Hepatocyte (in vitro differentiated cells): Measurements from ENCODE around the gene FAM184A. TPM values are rescaled to one million over a fixed set of nuclear protein-coding genes. Genes with fewer than 3 reads are reported as not detected.

ENCODE experiments used
- DNase-seq: peaks from one replicate; pipeline ENCODE4 v3.0.0-alpha.2; 2016; ENCODE audit warnings: low spot score
- H2AFZ ChIP-seq: fragments of 200-600 bp; sonication (generic); 2 replicates; pipeline ENCODE4 v1.6.0; 2016; ENCODE audit warnings: antibody characterized with exemption, mild to moderate bottlenecking
- H3K27ac ChIP-seq: fragments of 200-600 bp; sonication (generic); 2 replicates; pipeline ENCODE4 v1.5.1; 2016; ENCODE audit warnings: mild to moderate bottlenecking
- H3K27me3 ChIP-seq: fragments of 200-600 bp; sonication (generic); 2 replicates; pipeline ENCODE4 v1.6.1; 2016
- H3K36me3 ChIP-seq: fragments of 200-600 bp; sonication (generic); replicated peaks from 2 replicates; pipeline ENCODE4 v1.5.1; 2016; ENCODE audit warnings: low read depth; ENCODE audit not compliant: insufficient read depth
- H3K4me1 ChIP-seq: fragments of 200-600 bp; sonication (generic); 2 replicates; pipeline ENCODE4 v1.5.1; 2016; ENCODE audit warnings: mild to moderate bottlenecking, moderate library complexity; ENCODE audit not compliant: insufficient read depth
- H3K4me2 ChIP-seq: fragments of 200-600 bp; sonication (generic); 2 replicates; pipeline ENCODE4 v1.6.0; 2016
- H3K4me3 ChIP-seq: fragments of 200-600 bp; sonication (generic); 2 replicates; pipeline ENCODE4 v1.5.1; 2016; ENCODE audit warnings: mild to moderate bottlenecking
- H3K79me2 ChIP-seq: fragments of 200-600 bp; sonication (generic); 2 replicates; pipeline ENCODE4 v1.6.0; 2017; ENCODE audit warnings: mild to moderate bottlenecking
- H3K9me2 ChIP-seq: fragments of 200-600 bp; sonication (generic); replicated peaks from 2 replicates; pipeline ENCODE4 v1.6.0; 2017; ENCODE audit warnings: mild to moderate bottlenecking; ENCODE audit not compliant: insufficient read depth
- H3K9me3 ChIP-seq: fragments of 200-600 bp; sonication (generic); 2 replicates; pipeline ENCODE4 v1.5.1; 2016; ENCODE audit warnings: low read depth, mild to moderate bottlenecking
- H4K20me1 ChIP-seq: fragments of 200-600 bp; sonication (generic); 2 replicates; pipeline ENCODE4 v1.6.0; 2016; ENCODE audit warnings: mild to moderate bottlenecking; ENCODE audit not compliant: insufficient read depth, poor library complexity, severe bottlenecking
- EZH2 ChIP-seq: fragments of 200-600 bp; sonication (generic); IDR thresholded peaks from 2 replicates; pipeline ENCODE4 v1.6.1; 2016; ENCODE audit warnings: antibody characterized with exemption, mild to moderate bottlenecking, borderline replicate concordance
- EZH2phosphoT487 ChIP-seq: fragments of 200-600 bp; sonication (generic); IDR thresholded peaks from one replicate; pipeline ENCODE4 v1.6.1; 2018; ENCODE audit warnings: antibody characterized with exemption, mild to moderate bottlenecking, low read depth, moderate library complexity; ENCODE audit not compliant: unreplicated experiment, severe bottlenecking
- WGBS: methylation state at CpG from one replicate; pipeline ENCODE4 v1.1.6; 2016; ENCODE audit warnings: low lambda C conversion rate; ENCODE audit errors: missing lambda C conversion rate; 5-methylcytosine and 5-hydroxymethylcytosine counted together
- polyA plus RNA-seq: library from polyadenylated mRNA; unstranded; fragments of >200 nt; fragmentation: Nextera tagmentation; extraction: Ambion mirVana; gene quantifications from 2 replicates; pipeline ENCODE4 v1.2.1, GENCODE V29; 2016
- total RNA-seq: library from RNA; depleted of rRNA; stranded (reverse); fragments of >200 nt; gene quantifications from 2 replicates; pipeline ENCODE4 v1.2.3, GENCODE V29; 2014
- TF ChIP-seq, protein P1 (sequence below): fragments of 200-600 bp; sonication (generic); IDR thresholded peaks from 2 replicates; pipeline ENCODE4 v1.5.1; 2016; ENCODE audit warnings: antibody characterized with exemption, mild to moderate bottlenecking; ENCODE audit not compliant: poor library complexity

Gene FAM184A
- total and polyA plus RNA-seq, 2 experiments from 2014 or later, result 5.6 to 14.1 TPM

DNA sequence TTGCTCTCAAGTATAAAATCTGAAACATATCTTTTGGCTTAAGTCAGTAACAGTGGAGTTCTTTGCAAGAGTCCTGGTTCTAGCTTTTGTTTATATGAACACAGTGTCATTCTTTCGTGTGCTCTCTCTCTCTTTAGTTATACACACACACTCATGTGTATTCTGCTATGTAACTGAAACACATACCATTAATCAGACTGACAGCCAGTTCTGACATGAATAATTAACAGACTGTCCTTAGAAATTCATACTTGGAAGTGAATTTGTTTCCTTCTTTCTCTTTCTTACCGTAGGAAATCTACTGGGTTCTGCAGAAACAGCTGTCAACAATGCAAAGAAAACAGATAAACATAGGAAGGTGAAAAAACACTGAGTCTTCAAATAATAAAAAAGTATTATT, 146.0 kb downstream of the FAM184A start:
- Histone ChIP-seq H3K36me3 (no peaks in the 10 kb centered on the region), H3K9me3 (no peaks in the 10 kb centered on the region), H3K4me2 (no peak overlapping the region), H3K9me2 (no peaks in the 10 kb centered on the region), H4K20me1 (no peaks in the 10 kb centered on the region), H3K27ac (no peak overlapping the region), H3K27me3 (no peaks in the 10 kb centered on the region), H2AFZ (no peak overlapping the region), H3K4me1 (peaks cover 7% of the 10 kb centered on the region), H3K4me3 (no peak overlapping the region), H3K79me2 (peaks cover 55% of the 10 kb centered on the region)
- TF ChIP-seq EZH2 (no peak), EZH2phosphoT487 (no peak)
- TF ChIP-seq, protein P1, sequence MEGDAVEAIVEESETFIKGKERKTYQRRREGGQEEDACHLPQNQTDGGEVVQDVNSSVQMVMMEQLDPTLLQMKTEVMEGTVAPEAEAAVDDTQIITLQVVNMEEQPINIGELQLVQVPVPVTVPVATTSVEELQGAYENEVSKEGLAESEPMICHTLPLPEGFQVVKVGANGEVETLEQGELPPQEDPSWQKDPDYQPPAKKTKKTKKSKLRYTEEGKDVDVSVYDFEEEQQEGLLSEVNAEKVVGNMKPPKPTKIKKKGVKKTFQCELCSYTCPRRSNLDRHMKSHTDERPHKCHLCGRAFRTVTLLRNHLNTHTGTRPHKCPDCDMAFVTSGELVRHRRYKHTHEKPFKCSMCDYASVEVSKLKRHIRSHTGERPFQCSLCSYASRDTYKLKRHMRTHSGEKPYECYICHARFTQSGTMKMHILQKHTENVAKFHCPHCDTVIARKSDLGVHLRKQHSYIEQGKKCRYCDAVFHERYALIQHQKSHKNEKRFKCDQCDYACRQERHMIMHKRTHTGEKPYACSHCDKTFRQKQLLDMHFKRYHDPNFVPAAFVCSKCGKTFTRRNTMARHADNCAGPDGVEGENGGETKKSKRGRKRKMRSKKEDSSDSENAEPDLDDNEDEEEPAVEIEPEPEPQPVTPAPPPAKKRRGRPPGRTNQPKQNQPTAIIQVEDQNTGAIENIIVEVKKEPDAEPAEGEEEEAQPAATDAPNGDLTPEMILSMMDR, result no peak
- 63% methylated on average over 2 of the region's 2 CpGs for WGBS
- no peak for DNase-seq

DNA sequence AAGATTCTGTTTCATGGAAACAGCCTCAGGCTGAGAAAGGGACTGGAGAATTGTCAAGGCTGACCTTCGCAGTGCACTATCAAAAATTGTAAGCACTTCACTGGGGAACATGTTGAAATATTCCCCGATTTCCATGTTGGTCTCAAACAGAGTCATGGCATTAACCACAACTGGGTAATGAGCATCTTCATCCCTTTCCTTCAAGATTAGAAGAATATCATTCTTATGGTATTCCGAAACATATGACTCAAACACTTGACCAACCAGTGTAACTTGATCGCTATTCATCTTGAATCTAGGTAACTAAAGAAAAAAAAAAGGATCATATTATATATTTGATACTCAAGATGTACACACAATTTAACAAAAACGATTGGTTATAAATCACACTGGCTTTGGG, 147.0 kb downstream of the FAM184A start:
- no peak overlapping the region for H3K4me3 ChIP-seq
- no peak overlapping the region for H3K27ac ChIP-seq
- peaks cover 7% of the 10 kb centered on the region for H3K4me1 ChIP-seq
- no peaks in the 10 kb centered on the region for H4K20me1 ChIP-seq
- H3K27me3 ChIP-seq, result no peaks in the 10 kb centered on the region
- H3K36me3 ChIP-seq, result no peaks in the 10 kb centered on the region
- no peak overlapping the region for H3K4me2 ChIP-seq
- H2AFZ ChIP-seq, result no peak overlapping the region
- no peaks in the 10 kb centered on the region for H3K9me3 ChIP-seq
- WGBS, result 94% methylated on average over 5 of the region's 5 CpGs
- no peak for DNase-seq
- H3K79me2 ChIP-seq, result peaks cover 45% of the 10 kb centered on the region
- no peaks in the 10 kb centered on the region for H3K9me2 ChIP-seq
- TF ChIP-seq, protein P1, result no peak
- TF ChIP-seq EZH2 (no peak), EZH2phosphoT487 (no peak)

DNA sequence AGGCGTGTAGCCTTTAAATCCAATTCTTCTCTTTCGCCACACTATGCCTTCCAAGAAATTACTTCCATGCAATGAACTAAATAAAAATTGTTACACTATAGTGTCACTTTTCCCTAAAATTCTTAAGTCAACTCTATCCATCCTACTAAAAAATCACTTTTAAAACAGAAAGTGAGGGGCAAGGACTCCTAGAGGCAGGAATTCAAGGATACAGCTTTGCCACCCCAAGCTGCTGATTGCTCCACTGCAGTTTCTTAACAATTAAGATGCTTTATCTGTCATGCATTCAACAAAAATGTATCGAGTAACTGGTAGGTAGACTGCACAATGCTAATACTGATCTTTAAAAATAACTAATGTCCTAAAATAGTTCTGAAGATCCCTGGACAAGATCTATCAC, 147.8 kb downstream of the FAM184A start:
- Histone ChIP-seq H3K36me3 (no peaks in the 10 kb centered on the region), H3K9me3 (no peaks in the 10 kb centered on the region), H3K79me2 (peaks cover 39% of the 10 kb centered on the region), H3K9me2 (no peaks in the 10 kb centered on the region), H2AFZ (no peak overlapping the region), H3K4me3 (no peak overlapping the region), H3K4me2 (no peak overlapping the region), H3K27ac (no peak overlapping the region), H3K4me1 (peaks cover 7% of the 10 kb centered on the region), H4K20me1 (no peaks in the 10 kb centered on the region), H3K27me3 (no peaks in the 10 kb centered on the region)
- TF ChIP-seq EZH2 (no peak), EZH2phosphoT487 (no peak)
- TF ChIP-seq, protein P1, result no peak
- no peak for DNase-seq
- 96% methylated on average over 3 of the region's 3 CpGs for WGBS

DNA sequence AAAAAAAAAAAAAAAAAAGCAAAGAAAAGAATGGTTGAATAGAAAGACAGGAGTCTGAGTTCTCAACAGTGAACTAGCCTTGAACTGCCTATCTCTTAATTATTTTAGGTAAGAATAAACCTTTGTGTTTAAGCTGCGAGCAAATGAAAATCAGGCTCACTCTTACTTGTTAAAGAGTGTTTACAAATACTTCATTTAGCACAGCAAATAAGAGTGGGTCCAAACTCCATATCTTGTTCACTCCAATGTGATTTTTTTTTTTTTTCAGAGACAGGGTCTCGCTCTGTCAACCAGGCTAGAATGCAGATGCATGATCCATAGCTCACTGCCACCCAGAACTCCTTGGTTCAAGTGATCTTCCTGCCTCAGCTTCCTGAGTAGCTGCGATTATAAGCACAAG, 155.4 kb downstream of the FAM184A start:
- H3K27me3 ChIP-seq, result no peaks in the 10 kb centered on the region
- WGBS, result 83% methylated on average over 3 of the region's 3 CpGs
- no peaks in the 10 kb centered on the region for H3K79me2 ChIP-seq
- H3K4me2 ChIP-seq, result no peak overlapping the region
- H3K9me2 ChIP-seq, result no peaks in the 10 kb centered on the region
- H3K9me3 ChIP-seq, result no peaks in the 10 kb centered on the region
- no peak overlapping the region for H3K4me3 ChIP-seq
- TF ChIP-seq EZH2 (no peak), EZH2phosphoT487 (no peak)
- TF ChIP-seq, protein P1, result no peak
- no peaks in the 10 kb centered on the region for H3K36me3 ChIP-seq
- H3K27ac ChIP-seq, result no peak overlapping the region
- no peak for DNase-seq
- no peak overlapping the region for H2AFZ ChIP-seq
- no peaks in the 10 kb centered on the region for H4K20me1 ChIP-seq
- no peaks in the 10 kb centered on the region for H3K4me1 ChIP-seq
